Measurements from ENCODE around the gene NPEPL1. TPM values are rescaled to one million over a fixed set of nuclear protein-coding genes. Genes with fewer than 3 reads are reported as not detected.

NPEPL1 gene
- total RNA-seq, 1 donor from 2014 or later = 22.9 TPM

GRCh38 chr20:58694241-58695083 lies 1.9 kb downstream of the NPEPL1 start:
- Mint-ChIP-seq H3K36me3 (ENCODE audit: low read depth) (peaks cover 8% of the 10 kb centered on the region), H3K9me3 (no peaks in the 10 kb centered on the region), H3K27me3 (ENCODE audit: insufficient read depth) (no peaks in the 10 kb centered on the region), H3K4me3 (peak overlapping the region; percentile 82), H3K4me1 (ENCODE audit: low read depth) (peaks cover 10% of the 10 kb centered on the region), H3K27ac (no peak overlapping the region)
- DNase-seq (ENCODE audit: low spot score) = no peak
- intact Hi-C loops (cut with micrococcal nuclease) = loop anchor here (5.0 kb wide), 2 partner anchors 123 to 1297 kb away; no protein-coding TSS in a partner anchor

GRCh38 chr20:58695084-58695722 lies 2.6 kb downstream of the NPEPL1 start:
- H3K4me1 Mint-ChIP-seq (ENCODE audit: low read depth) = peaks cover 10% of the 10 kb centered on the region
- DNase-seq (ENCODE audit: low spot score) = no peak

GRCh38 chr20:58695895-58696375 lies 3.3 kb downstream of the NPEPL1 start:
- no peak overlapping the region for H3K4me3 Mint-ChIP-seq
- H3K9me3 Mint-ChIP-seq = no peaks in the 10 kb centered on the region
- peaks cover 8% of the 10 kb centered on the region for H3K36me3 Mint-ChIP-seq (ENCODE audit: low read depth)
- intact Hi-C loops (cut with micrococcal nuclease) = no loop called here
- H3K27me3 Mint-ChIP-seq (ENCODE audit: insufficient read depth) = no peaks in the 10 kb centered on the region
- H3K4me1 Mint-ChIP-seq (ENCODE audit: low read depth) = peaks cover 5% of the 10 kb centered on the region
- no peak for DNase-seq (ENCODE audit: low spot score)
- H3K27ac Mint-ChIP-seq = no peak overlapping the region

More at GRCh38 chr20:58695084-58695722, 2.6 kb downstream of the NPEPL1 start:
- Mint-ChIP-seq H3K27me3 (ENCODE audit: insufficient read depth) (no peaks in the 10 kb centered on the region), H3K36me3 (ENCODE audit: low read depth) (peaks cover 8% of the 10 kb centered on the region), H3K4me3 (no peak overlapping the region), H3K9me3 (no peaks in the 10 kb centered on the region), H3K27ac (no peak overlapping the region)
- intact Hi-C loops (cut with micrococcal nuclease) = no loop called here

- peaks cover 8% of the 10 kb centered on the region for H3K36me3 Mint-ChIP-seq (ENCODE audit: low read depth)
- H3K27ac Mint-ChIP-seq = no peak overlapping the region
- no peak overlapping the region for H3K4me3 Mint-ChIP-seq
- DNase-seq (ENCODE audit: low spot score) = no peak
- H3K9me3 Mint-ChIP-seq = no peaks in the 10 kb centered on the region
- intact Hi-C loops (cut with micrococcal nuclease) = no loop called here
- H3K4me1 Mint-ChIP-seq (ENCODE audit: low read depth) = peaks cover 4% of the 10 kb centered on the region
- no peaks in the 10 kb centered on the region for H3K27me3 Mint-ChIP-seq (ENCODE audit: insufficient read depth)
These were observed 3.9 kb downstream of the NPEPL1 start for GRCh38 chr20:58696411-58696961.

GRCh38 chr20:58697201-58697866 lies 4.7 kb downstream of the NPEPL1 start:
- peak overlapping the region; percentile 32 for H3K27ac Mint-ChIP-seq
- peaks cover 8% of the 10 kb centered on the region for H3K36me3 Mint-ChIP-seq (ENCODE audit: low read depth)
- H3K27me3 Mint-ChIP-seq (ENCODE audit: insufficient read depth) = no peaks in the 10 kb centered on the region
- intact Hi-C loops (cut with micrococcal nuclease) = no loop called here
- peak overlapping the region; percentile 21 for H3K4me3 Mint-ChIP-seq
- DNase-seq (ENCODE audit: low spot score) = no peak
- H3K9me3 Mint-ChIP-seq = no peaks in the 10 kb centered on the region
- no peaks in the 10 kb centered on the region for H3K4me1 Mint-ChIP-seq (ENCODE audit: low read depth)

- Mint-ChIP-seq H3K4me1 (ENCODE audit: low read depth) (no peaks in the 10 kb centered on the region), H3K27ac (peak overlapping the region; percentile 22), H3K4me3 (no peak overlapping the region), H3K36me3 (ENCODE audit: low read depth) (peaks cover 12% of the 10 kb centered on the region), H3K9me3 (no peaks in the 10 kb centered on the region), H3K27me3 (ENCODE audit: insufficient read depth) (no peaks in the 10 kb centered on the region)
- no peak for DNase-seq (ENCODE audit: low spot score)
- intact Hi-C loops (cut with micrococcal nuclease) = no loop called here
These were observed 5.5 kb downstream of the NPEPL1 start for GRCh38 chr20:58697867-58698703.

- Mint-ChIP-seq H3K4me3 (no peak overlapping the region), H3K36me3 (ENCODE audit: low read depth) (peaks cover 17% of the 10 kb centered on the region), H3K9me3 (no peaks in the 10 kb centered on the region), H3K4me1 (ENCODE audit: low read depth) (no peaks in the 10 kb centered on the region), H3K27me3 (ENCODE audit: insufficient read depth) (no peaks in the 10 kb centered on the region), H3K27ac (no peak overlapping the region)
- intact Hi-C loops (cut with micrococcal nuclease) = no loop called here
- no peak for DNase-seq (ENCODE audit: low spot score)
These were observed 6.4 kb downstream of the NPEPL1 start for GRCh38 chr20:58698741-58699622.

GRCh38 chr20:58699623-58700107 lies 7.1 kb downstream of the NPEPL1 start:
- intact Hi-C loops (cut with micrococcal nuclease) = no loop called here
- Mint-ChIP-seq H3K27ac (no peak overlapping the region), H3K9me3 (no peaks in the 10 kb centered on the region), H3K4me1 (ENCODE audit: low read depth) (no peaks in the 10 kb centered on the region), H3K27me3 (ENCODE audit: insufficient read depth) (no peaks in the 10 kb centered on the region), H3K4me3 (no peak overlapping the region), H3K36me3 (ENCODE audit: low read depth) (peaks cover 22% of the 10 kb centered on the region)
- no peak for DNase-seq (ENCODE audit: low spot score)

GRCh38 chr20:58700121-58700821 lies 7.7 kb downstream of the NPEPL1 start:
- H3K27ac Mint-ChIP-seq = peak overlapping the region; percentile 3
- intact Hi-C loops (cut with micrococcal nuclease) = no loop called here
- no peaks in the 10 kb centered on the region for H3K27me3 Mint-ChIP-seq (ENCODE audit: insufficient read depth)
- H3K9me3 Mint-ChIP-seq = no peaks in the 10 kb centered on the region
- H3K4me3 Mint-ChIP-seq = no peak overlapping the region
- H3K36me3 Mint-ChIP-seq (ENCODE audit: low read depth) = peaks cover 25% of the 10 kb centered on the region
- H3K4me1 Mint-ChIP-seq (ENCODE audit: low read depth) = no peaks in the 10 kb centered on the region
- DNase-seq (ENCODE audit: low spot score) = no peak

GRCh38 chr20:58700823-58701222 lies 8.2 kb downstream of the NPEPL1 start:
- Mint-ChIP-seq H3K4me3 (no peak overlapping the region), H3K27ac (no peak overlapping the region), H3K36me3 (ENCODE audit: low read depth) (peaks cover 25% of the 10 kb centered on the region), H3K27me3 (ENCODE audit: insufficient read depth) (no peaks in the 10 kb centered on the region), H3K9me3 (no peaks in the 10 kb centered on the region), H3K4me1 (ENCODE audit: low read depth) (no peaks in the 10 kb centered on the region)
- intact Hi-C loops (cut with micrococcal nuclease) = no loop called here
- DNase-seq (ENCODE audit: low spot score) = no peak
